HFFc6 (cell line): Measurements from ENCODE around the gene CLEC16A. TPM values are rescaled to one million over a fixed set of nuclear protein-coding genes. Genes with fewer than 3 reads are reported as not detected.
A peak's percentile ranks its signal among the peaks of the same experiment; 100 is the strongest.

Experiments used
- DNase-seq: peaks from one replicate; pipeline ENCODE4 v3.0.0-alpha.2; 2018
- H3K27ac Mint-ChIP-seq: 2 replicates; pipeline ENCODE4 v1.8.0; 2020; ENCODE audit warnings: mild to moderate bottlenecking, mixed read lengths
- H3K27me3 Mint-ChIP-seq: 2 replicates; pipeline ENCODE4 v1.8.0; 2021; ENCODE audit warnings: mild to moderate bottlenecking, moderate library complexity, mixed read lengths; ENCODE audit not compliant: insufficient read depth
- H3K36me3 Mint-ChIP-seq: 2 replicates; pipeline ENCODE4 v1.8.0; 2021; ENCODE audit warnings: low read depth, mixed read lengths
- H3K4me1 Mint-ChIP-seq: 2 replicates; pipeline ENCODE4 v1.8.0; 2020; ENCODE audit warnings: low read depth, mixed read lengths
- H3K4me3 Mint-ChIP-seq: 2 replicates; pipeline ENCODE4 v1.8.0; 2020; ENCODE audit warnings: mild to moderate bottlenecking, moderate library complexity, mixed read lengths
- H3K9me3 Mint-ChIP-seq: 2 replicates; pipeline ENCODE4 v1.8.0; 2020; ENCODE audit warnings: mild to moderate bottlenecking, mixed read lengths
- total RNA-seq, 6 experiments: library from RNA; stranded (reverse); fragmentation: NEBNext Ultra II Directional; extraction: Animal tissue kit (Norgen Biotek cat#: 25700); gene quantifications; 2 replicates in 1 of 6; 3 replicates in 5 of 6; pipeline ENCODE4 v1.2.3, GENCODE V29; 2021
- TF ChIP-seq, protein P1 (sequence below): fragments of 200-600 bp; sonication (generic); IDR thresholded peaks from 2 replicates; pipeline ENCODE4 v1.5.0; 2021; ENCODE audit warnings: antibody characterized with exemption, mild to moderate bottlenecking

Gene CLEC16A
- total RNA-seq, 6 experiments from 2014 or later, result 19.4 to 23.2 (median 21.2) TPM

DNA sequence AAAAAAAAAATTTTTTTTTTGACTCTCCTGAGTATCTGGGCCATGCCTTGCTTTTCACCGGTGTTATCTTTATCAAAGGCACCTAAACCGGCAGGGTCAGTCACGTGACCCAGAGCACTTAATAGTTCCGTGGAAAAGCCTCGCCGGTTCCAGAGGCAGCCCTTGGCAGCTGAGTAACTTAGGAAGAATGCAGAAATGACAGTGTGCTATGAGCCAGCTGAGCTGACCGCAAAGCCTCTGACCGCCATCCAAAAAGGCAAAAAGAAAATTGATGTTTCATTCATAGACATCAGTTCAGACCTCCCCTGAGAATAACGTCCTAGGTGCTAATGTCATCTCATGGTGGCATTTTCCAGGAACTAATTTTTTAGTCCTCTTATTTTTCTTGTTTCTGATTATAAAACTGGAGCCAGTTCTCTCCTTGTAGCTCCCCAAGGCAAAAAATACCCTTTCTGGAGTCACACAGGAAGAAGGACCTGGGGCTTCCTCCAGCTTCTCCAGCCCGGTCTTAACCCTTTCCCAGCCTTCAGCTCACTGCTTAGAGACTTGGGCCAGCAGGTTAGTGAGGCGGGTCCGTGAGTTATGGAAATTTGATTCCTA lies 189.1 kb downstream of the CLEC16A start:
- H3K27ac Mint-ChIP-seq, result peak overlapping the region; percentile 97
- peak; percentile 94 for DNase-seq
- peaks cover 78% of the 10 kb centered on the region for H3K4me1 Mint-ChIP-seq
- H3K27me3 Mint-ChIP-seq, result no peaks in the 10 kb centered on the region; the same call in 1 of the 2 replicates
- H3K9me3 Mint-ChIP-seq, result no peaks in the 10 kb centered on the region
- H3K4me3 Mint-ChIP-seq, result peak overlapping the region; percentile 78
- TF ChIP-seq, protein P1, sequence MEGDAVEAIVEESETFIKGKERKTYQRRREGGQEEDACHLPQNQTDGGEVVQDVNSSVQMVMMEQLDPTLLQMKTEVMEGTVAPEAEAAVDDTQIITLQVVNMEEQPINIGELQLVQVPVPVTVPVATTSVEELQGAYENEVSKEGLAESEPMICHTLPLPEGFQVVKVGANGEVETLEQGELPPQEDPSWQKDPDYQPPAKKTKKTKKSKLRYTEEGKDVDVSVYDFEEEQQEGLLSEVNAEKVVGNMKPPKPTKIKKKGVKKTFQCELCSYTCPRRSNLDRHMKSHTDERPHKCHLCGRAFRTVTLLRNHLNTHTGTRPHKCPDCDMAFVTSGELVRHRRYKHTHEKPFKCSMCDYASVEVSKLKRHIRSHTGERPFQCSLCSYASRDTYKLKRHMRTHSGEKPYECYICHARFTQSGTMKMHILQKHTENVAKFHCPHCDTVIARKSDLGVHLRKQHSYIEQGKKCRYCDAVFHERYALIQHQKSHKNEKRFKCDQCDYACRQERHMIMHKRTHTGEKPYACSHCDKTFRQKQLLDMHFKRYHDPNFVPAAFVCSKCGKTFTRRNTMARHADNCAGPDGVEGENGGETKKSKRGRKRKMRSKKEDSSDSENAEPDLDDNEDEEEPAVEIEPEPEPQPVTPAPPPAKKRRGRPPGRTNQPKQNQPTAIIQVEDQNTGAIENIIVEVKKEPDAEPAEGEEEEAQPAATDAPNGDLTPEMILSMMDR, result no peak
- peaks cover 12% of the 10 kb centered on the region; the same call in 1 of the 2 replicates for H3K36me3 Mint-ChIP-seq

DNA sequence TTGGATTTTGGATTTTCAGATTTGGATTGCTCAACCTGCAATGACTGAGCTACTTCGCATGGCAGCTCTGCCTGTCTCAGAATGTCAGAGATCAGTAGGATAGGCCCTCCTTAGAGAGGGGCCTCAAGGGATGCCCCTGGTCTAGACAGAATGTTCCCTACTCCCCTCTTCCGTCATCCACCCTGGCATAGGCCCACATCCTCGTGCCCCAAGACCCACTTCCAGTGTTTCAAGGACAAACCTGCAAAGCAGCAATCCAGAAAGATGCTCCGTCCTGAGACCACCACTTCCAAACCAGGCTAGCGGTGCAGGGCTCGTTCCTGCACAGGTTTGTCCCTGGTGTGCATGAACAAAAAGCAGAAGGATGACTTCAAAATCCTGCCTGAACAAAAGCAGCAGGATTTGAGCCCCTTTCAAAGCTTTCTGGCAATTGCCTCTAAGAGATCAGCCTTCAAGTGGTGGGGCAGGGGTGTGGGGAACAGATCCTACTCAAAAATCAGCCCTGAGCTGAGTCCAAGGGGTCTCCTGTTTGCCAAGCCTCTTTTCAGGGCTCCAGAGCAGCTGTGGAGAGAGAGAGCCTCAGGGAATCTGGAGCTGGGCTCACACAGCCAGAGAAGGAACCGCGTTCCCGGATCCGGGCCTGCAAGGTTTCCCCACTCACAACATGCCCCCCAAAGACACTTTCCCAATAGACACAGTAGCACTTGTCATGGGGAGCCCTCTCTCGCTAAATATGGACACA lies 190.5 kb downstream of the CLEC16A start:
- Mint-ChIP-seq H3K4me3 (0 out of 2 replicates have a peak overlapping the region, but pooled peaks have one; percentile 56), H3K4me1 (peaks cover 74% of the 10 kb centered on the region)

DNA sequence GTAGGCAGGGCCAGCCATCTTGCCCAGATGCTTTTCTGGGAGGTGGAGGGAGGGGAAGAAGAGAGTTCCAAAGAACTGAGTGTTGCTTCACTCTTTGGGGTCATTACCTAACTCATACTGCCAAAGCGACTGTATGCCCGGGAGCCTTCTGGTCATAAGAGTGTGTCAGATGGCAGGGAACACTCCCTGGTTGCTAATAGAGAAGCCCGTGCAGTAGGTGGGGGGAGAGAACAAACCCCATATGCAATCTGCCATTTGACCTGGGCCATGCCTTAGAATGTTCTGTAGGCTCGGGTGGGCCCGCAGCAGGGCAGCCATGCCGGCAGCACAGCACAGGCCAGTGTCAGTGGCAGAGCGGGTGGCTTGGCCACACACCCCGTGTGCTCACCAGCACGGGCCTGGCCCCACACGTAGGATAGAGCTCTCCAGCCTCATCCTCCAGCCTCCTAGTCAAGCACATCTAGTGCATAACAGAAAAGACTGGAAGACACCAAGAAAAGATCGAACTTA lies 191.2 kb downstream of the CLEC16A start:
- Mint-ChIP-seq H3K27ac (peak overlapping the region; percentile 97), H3K9me3 (no peaks in the 10 kb centered on the region), H3K27me3 (no peaks in the 10 kb centered on the region; the same call in 1 of the 2 replicates)

More for the DNA sequence above, 190.5 kb downstream of the CLEC16A start:
- H3K9me3 Mint-ChIP-seq, result no peaks in the 10 kb centered on the region
- peak overlapping the region; percentile 97 for H3K27ac Mint-ChIP-seq
- H3K27me3 Mint-ChIP-seq, result no peaks in the 10 kb centered on the region; the same call in 1 of the 2 replicates
- H3K36me3 Mint-ChIP-seq, result peaks cover 12% of the 10 kb centered on the region; the same call in 1 of the 2 replicates
- TF ChIP-seq, protein P1, result no peak
- no peak for DNase-seq

DNA sequence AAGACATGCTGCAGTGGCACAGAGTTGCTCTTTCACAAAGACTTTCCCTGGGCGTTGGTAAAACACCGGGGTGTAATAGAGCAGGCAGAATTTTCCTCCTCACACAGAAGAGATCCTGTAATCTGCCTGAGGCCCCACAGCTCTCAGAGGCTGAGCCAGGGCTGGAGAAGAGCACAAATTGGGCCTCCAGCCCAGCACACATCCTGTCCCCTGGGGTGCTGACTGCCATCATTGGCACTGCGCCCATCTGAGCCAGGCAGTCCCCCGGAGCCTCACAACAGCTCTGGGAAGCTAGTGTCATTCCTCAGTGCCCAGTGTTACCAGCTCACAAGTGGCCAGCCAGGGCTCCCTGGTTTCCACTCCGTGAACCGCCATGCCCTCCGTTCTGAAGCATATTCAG lies 192.2 kb downstream of the CLEC16A start:
- Mint-ChIP-seq H3K9me3 (no peaks in the 10 kb centered on the region), H3K36me3 (peaks cover 9% of the 10 kb centered on the region; the same call in 1 of the 2 replicates), H3K4me1 (peaks cover 74% of the 10 kb centered on the region), H3K27ac (peak overlapping the region; percentile 97), H3K27me3 (no peaks in the 10 kb centered on the region; the same call in 1 of the 2 replicates), H3K4me3 (no peak overlapping the region)
- TF ChIP-seq, protein P1, result no peak
- peak; percentile 19 for DNase-seq

More for the DNA sequence above, 191.2 kb downstream of the CLEC16A start:
- peak; percentile 55 for DNase-seq
- Mint-ChIP-seq H3K4me1 (peaks cover 74% of the 10 kb centered on the region), H3K36me3 (peaks cover 12% of the 10 kb centered on the region; the same call in 1 of the 2 replicates), H3K4me3 (peak overlapping the region; percentile 56)
- TF ChIP-seq, protein P1, result no peak

DNA sequence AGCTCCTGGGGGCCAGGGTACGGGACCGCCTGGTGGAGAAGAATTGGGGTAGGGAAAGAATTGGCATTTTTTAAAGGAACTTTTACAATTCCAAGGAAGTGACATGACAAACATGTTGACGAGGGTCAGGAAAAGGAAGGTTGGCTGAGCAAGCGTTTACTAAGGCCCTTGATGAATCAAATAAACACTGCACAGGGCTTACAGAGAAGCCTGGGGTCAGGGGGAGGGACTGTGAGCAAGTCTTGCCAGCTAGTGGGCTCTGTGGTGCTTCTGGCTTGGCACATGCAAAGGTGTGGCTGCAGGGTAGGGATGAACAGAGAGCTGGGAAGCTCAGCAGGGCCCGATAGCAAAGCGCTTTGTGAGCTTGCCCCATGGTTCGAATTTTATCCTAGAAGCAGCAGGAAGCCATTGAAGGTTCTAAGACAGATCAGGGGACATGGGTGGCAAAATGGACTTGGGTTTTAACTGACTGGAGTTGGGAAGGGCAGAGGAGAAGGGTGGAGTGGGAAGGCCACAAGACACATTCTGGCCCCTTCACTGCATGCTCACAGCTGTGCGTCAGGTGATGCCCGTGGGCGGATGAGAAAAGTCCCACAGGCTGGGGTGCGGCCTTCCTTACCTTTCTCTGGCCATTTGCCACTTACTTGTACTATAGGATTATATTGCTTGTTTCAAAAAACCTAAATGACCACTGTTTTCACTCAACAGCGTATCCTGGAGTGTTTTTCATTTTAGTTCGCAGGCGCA lies 193.8 kb downstream of the CLEC16A start:
- TF ChIP-seq, protein P1, result no peak
- no peak overlapping the region for H3K4me3 Mint-ChIP-seq
- H3K27me3 Mint-ChIP-seq, result no peaks in the 10 kb centered on the region; the same call in none of the 2 replicates
- H3K9me3 Mint-ChIP-seq, result no peaks in the 10 kb centered on the region
- peaks cover 59% of the 10 kb centered on the region for H3K4me1 Mint-ChIP-seq
- peak overlapping the region; percentile 10; the same call in 1 of the 2 replicates for H3K27ac Mint-ChIP-seq
- H3K36me3 Mint-ChIP-seq, result peaks cover 9% of the 10 kb centered on the region; the same call in 1 of the 2 replicates
- no peak for DNase-seq
